CD14-positive monocyte (primary cell): ENCODE data around the gene SDCBP2. TPM values are rescaled to one million over a fixed set of nuclear protein-coding genes. Genes with fewer than 3 reads are reported as not detected.
A peak's percentile ranks its signal among the peaks of the same experiment; 100 is the strongest.

Experiments used
- DNase-seq, 3 donors: peaks; one replicate each; pipeline ENCODE4 v3.0.0-alpha.2; 2011 to 2022
- H2AFZ ChIP-seq: 2 replicates; pipeline ENCODE4 v1.6.0; 2012; ENCODE audit warnings: mild to moderate bottlenecking, low read depth, low read length, inconsistent platforms; ENCODE audit not compliant: insufficient read depth, poor library complexity, severe bottlenecking
- H3K27ac ChIP-seq, 2 donors: 1 replicate in 1 of 2; 2 replicates in 1 of 2; pipeline ENCODE4 v1.5.1; 2012 to 2013; ENCODE audit warnings: low read length in 2 of 2, control low read depth in 1 of 2, inconsistent platforms in 1 of 2, low read depth in 1 of 2, mild to moderate bottlenecking in 1 of 2
- H3K27me3 ChIP-seq, 2 donors: one replicate each; pipeline versions ENCODE4 v1.6.0 to v1.6.1; 2011 to 2013; ENCODE audit warnings: low read length in 2 of 2; ENCODE audit not compliant: control insufficient read depth in 2 of 2, insufficient read depth in 2 of 2
- H3K36me3 ChIP-seq, 2 donors: replicated peaks in 1 of 2; 1 replicate in 1 of 2; 2 replicates in 1 of 2; pipeline versions ENCODE4 v1.5.1 to v1.6.1; 2012 to 2013; ENCODE audit warnings: low read length in 2 of 2, control low read depth in 1 of 2, inconsistent platforms in 1 of 2, mild to moderate bottlenecking in 1 of 2; ENCODE audit not compliant: insufficient read depth in 2 of 2, control insufficient read depth in 1 of 2
- H3K4me1 ChIP-seq, 2 donors: 1 replicate in 1 of 2; 2 replicates in 1 of 2; pipeline versions ENCODE4 v1.5.1 to v1.6.1; 2012 to 2013; ENCODE audit warnings: low read length in 2 of 2, control low read depth in 1 of 2, inconsistent platforms in 1 of 2, mild to moderate bottlenecking in 1 of 2, moderate library complexity in 1 of 2; ENCODE audit not compliant: insufficient read depth in 2 of 2, control insufficient read depth in 1 of 2
- H3K4me2 ChIP-seq: replicated peaks from 2 replicates; pipeline ENCODE3; 2012; ENCODE audit warnings: low read length, moderate library complexity, mild to moderate bottlenecking; ENCODE audit not compliant: poor library complexity, severe bottlenecking; ENCODE audit errors: extremely low read depth
- H3K4me3 ChIP-seq, 3 experiments: fragments of 200-600 bp in 1 of 3; sonication (generic) in 1 of 3; replicated peaks in 1 of 3; 1 replicate in 2 of 3; 2 replicates in 1 of 3; pipeline ENCODE4 v1.5.1; 2011 to 2013; ENCODE audit warnings: low read length in 3 of 3, mild to moderate bottlenecking in 3 of 3, control low read depth in 2 of 3, low read depth in 2 of 3, inconsistent platforms in 1 of 3, moderate library complexity in 1 of 3
- H3K79me2 ChIP-seq: 2 replicates; pipeline ENCODE4 v1.6.0; 2012; ENCODE audit warnings: mild to moderate bottlenecking, control low read depth, inconsistent platforms, low read length, moderate library complexity; ENCODE audit not compliant: insufficient read depth
- H3K9ac ChIP-seq: 2 replicates; pipeline ENCODE4 v1.6.0; 2017; ENCODE audit warnings: low read length, mild to moderate bottlenecking; ENCODE audit not compliant: insufficient read depth, poor library complexity, severe bottlenecking
- H3K9me3 ChIP-seq, 2 donors: replicated peaks in 1 of 2; 1 replicate in 1 of 2; 2 replicates in 1 of 2; pipeline versions ENCODE4 v1.5.1 to v1.6.1; 2012 to 2013; ENCODE audit warnings: low read length in 2 of 2, control low read depth in 1 of 2; ENCODE audit not compliant: control insufficient read depth in 1 of 2, insufficient read depth in 1 of 2
- H4K20me1 ChIP-seq: 2 replicates; pipeline ENCODE4 v1.6.0; 2012; ENCODE audit warnings: mild to moderate bottlenecking, low read length, control low read depth, moderate library complexity; ENCODE audit not compliant: insufficient read depth
- H3K27ac Mint-ChIP-seq, 7 donors: one replicate each; pipeline ENCODE4 v1.8.0; 2020; ENCODE audit warnings: mild to moderate bottlenecking in 7 of 7, mixed read lengths in 7 of 7, moderate library complexity in 6 of 7, inconsistent platforms in 2 of 7
- H3K27me3 Mint-ChIP-seq, 3 donors: one replicate each; pipeline ENCODE4 v1.8.0; 2021 to 2022; ENCODE audit warnings: low read depth in 3 of 3, mild to moderate bottlenecking in 3 of 3, mixed read lengths in 3 of 3, moderate library complexity in 3 of 3, inconsistent platforms in 1 of 3
- H3K36me3 Mint-ChIP-seq, 2 donors: one replicate each; pipeline ENCODE4 v1.8.0; 2020; ENCODE audit warnings: mixed read lengths in 2 of 2, inconsistent platforms in 1 of 2, mild to moderate bottlenecking in 1 of 2
- H3K4me1 Mint-ChIP-seq: one replicate; pipeline ENCODE4 v1.8.0; 2020; ENCODE audit warnings: mild to moderate bottlenecking, mixed read lengths
- H3K4me3 Mint-ChIP-seq, 2 donors: one replicate each; pipeline ENCODE4 v1.8.0; 2020; ENCODE audit warnings: mild to moderate bottlenecking in 2 of 2, mixed read lengths in 2 of 2, moderate library complexity in 1 of 2
- H3K9me3 Mint-ChIP-seq, 7 donors: one replicate each; pipeline ENCODE4 v1.8.0; 2020 to 2022; ENCODE audit warnings: mixed read lengths in 7 of 7, mild to moderate bottlenecking in 6 of 7, moderate library complexity in 6 of 7, inconsistent platforms in 2 of 7
- WGBS: methylation state at CpG from one replicate; pipeline ENCODE4 v1.1.5; 2013; ENCODE audit warnings: missing lambda C conversion rate; ENCODE audit not compliant: insufficient coverage; 5-methylcytosine and 5-hydroxymethylcytosine counted together
- intact Hi-C, 2 donors: fragments of 100-400 bp; cut with micrococcal nuclease; formaldehyde crosslinking; loops; one replicate each; pipeline versions ENCODE4 v1.15.0 to v1.15.1; 2023
- polyA plus RNA-seq, 3 donors: library from polyadenylated mRNA; depleted of rRNA in 1 of 3; unstranded in 2 of 3; stranded (reverse) in 1 of 3; fragments of 300-500 nt in 2 of 3; fragments of >200 nt in 1 of 3; fragmentation: Illumina TruSeq in 2 of 3; gene quantifications; 1 replicate in 2 of 3; 2 replicates in 1 of 3; pipeline ENCODE4 v1.2.3, GENCODE V29; 2012 to 2021
- TF ChIP-seq, protein P1 (sequence below): fragments of 200-600 bp; IDR thresholded peaks from one replicate; pipeline ENCODE4 v1.8.0; 2022; ENCODE audit warnings: antibody characterized with exemption, mild to moderate bottlenecking

The SDCBP2 gene
- polyA plus RNA-seq, 3 donors: 0.69 to 1.0 (median 0.71) TPM

- DNase-seq: no peak
- H3K9me3 ChIP-seq: no peaks in the 10 kb centered on the region
- no peak overlapping the region for H3K4me3 ChIP-seq
- H3K4me1 ChIP-seq: no peaks in the 10 kb centered on the region
- Mint-ChIP-seq H3K36me3 (peaks cover 64 to 91% of the 10 kb centered on the region in 2 donors), H3K4me3 (no peak overlapping the region), H3K27ac (peak overlapping the region in 6 of 7 donors; percentile 24 to 71 (median 44)), H3K4me1 (peaks cover 32% of the 10 kb centered on the region), H3K9me3 (no peaks in the 10 kb centered on the region), H3K27me3 (peaks cover 0 to 2% (median 0%) of the 10 kb centered on the region in 3 donors)
- peaks cover 57% of the 10 kb centered on the region for H3K79me2 ChIP-seq
- no peak overlapping the region for H3K9ac ChIP-seq
- peaks cover 59 to 92% of the 10 kb centered on the region in 2 donors for H3K36me3 ChIP-seq
- no peak overlapping the region for H2AFZ ChIP-seq
- intact Hi-C loops: no loop called here
- TF ChIP-seq, protein P1, sequence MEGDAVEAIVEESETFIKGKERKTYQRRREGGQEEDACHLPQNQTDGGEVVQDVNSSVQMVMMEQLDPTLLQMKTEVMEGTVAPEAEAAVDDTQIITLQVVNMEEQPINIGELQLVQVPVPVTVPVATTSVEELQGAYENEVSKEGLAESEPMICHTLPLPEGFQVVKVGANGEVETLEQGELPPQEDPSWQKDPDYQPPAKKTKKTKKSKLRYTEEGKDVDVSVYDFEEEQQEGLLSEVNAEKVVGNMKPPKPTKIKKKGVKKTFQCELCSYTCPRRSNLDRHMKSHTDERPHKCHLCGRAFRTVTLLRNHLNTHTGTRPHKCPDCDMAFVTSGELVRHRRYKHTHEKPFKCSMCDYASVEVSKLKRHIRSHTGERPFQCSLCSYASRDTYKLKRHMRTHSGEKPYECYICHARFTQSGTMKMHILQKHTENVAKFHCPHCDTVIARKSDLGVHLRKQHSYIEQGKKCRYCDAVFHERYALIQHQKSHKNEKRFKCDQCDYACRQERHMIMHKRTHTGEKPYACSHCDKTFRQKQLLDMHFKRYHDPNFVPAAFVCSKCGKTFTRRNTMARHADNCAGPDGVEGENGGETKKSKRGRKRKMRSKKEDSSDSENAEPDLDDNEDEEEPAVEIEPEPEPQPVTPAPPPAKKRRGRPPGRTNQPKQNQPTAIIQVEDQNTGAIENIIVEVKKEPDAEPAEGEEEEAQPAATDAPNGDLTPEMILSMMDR: no peak
- H4K20me1 ChIP-seq: peaks cover 99% of the 10 kb centered on the region
- no peaks in the 10 kb centered on the region for H3K27me3 ChIP-seq
- peak overlapping the region in 1 of 2 donors; percentile 35 for H3K27ac ChIP-seq
- 67% methylated on average over 1 of the region's 7 CpGs for WGBS
- no peak overlapping the region for H3K4me2 ChIP-seq
Observed at GRCh38 chr20:1368448-1369199, 39.7 kb upstream of the SDCBP2 start.

- Histone ChIP-seq H3K79me2 (peaks cover 45% of the 10 kb centered on the region), H3K36me3 (peaks cover 47 to 91% of the 10 kb centered on the region in 2 donors), H4K20me1 (peaks cover 99% of the 10 kb centered on the region), H3K27me3 (no peaks in the 10 kb centered on the region), H3K4me2 (no peak overlapping the region), H3K9me3 (no peaks in the 10 kb centered on the region), H2AFZ (no peak overlapping the region), H3K4me3 (no peak overlapping the region), H3K4me1 (no peaks in the 10 kb centered on the region), H3K27ac (no peak overlapping the region), H3K9ac (no peak overlapping the region)
- Mint-ChIP-seq H3K9me3 (no peaks in the 10 kb centered on the region), H3K4me3 (no peak overlapping the region), H3K27me3 (peaks cover 0 to 1% (median 0%) of the 10 kb centered on the region in 3 donors), H3K36me3 (peaks cover 64 to 86% of the 10 kb centered on the region in 2 donors), H3K27ac (peak overlapping the region in 3 of 7 donors; percentile 21 to 70 (median 57)), H3K4me1 (peaks cover 35% of the 10 kb centered on the region)
- WGBS: 100% methylated on average over 3 of the region's 4 CpGs
- intact Hi-C loops: no loop called here
- DNase-seq: no peak
- TF ChIP-seq, protein P1: no peak
Observed at GRCh38 chr20:1367479-1367878, 38.5 kb upstream of the SDCBP2 start.
